HG03378 (cell line): ENCODE results near the gene KRTAP19-4.
"Not testable (repeated sequence)": the region's sequence is repeated elsewhere in the genome, so short reads cannot be mapped to it uniquely, and the experiment has no call there.

Experiments
- ATAC-seq: cut with Tn5 transposase; IDR thresholded peaks from one replicate; pipeline ENCODE4 v1.9.1; 2021; ENCODE audit warnings: mild to moderate bottlenecking, moderate library complexity; ENCODE audit not compliant: unreplicated experiment

KRTAP19-4 gene, protein sequence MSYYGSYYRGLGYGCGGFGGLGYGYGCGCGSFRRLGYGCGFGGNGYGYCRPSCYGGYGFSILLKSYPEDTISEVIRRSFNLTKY

DNA sequence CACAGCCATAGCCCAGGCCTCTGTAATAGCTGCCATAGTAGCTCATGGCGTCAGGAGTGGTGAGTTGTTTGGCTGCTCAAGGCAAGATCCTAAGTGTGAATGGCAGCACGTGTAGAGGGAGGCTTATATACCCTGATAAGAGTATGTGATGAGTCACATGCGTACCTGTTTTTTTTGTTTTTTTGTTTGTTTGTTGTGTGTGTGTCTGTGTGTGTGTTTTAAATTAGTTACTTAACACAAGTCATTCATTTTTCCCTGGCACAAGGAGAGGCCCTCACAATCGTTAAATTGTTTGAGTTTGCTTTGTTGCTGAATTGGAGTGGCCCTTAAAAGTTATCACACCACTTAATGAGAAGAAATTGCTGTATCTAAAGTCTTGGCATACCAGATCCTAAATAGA lies at the start of gene KRTAP19-4:
KRTAP19-4 (minus strand) TSS at position 101 of the 400 bp plus-strand sequence; CDS start at position 46, 55 bp downstream.
- ATAC-seq: no peak

- no peak for ATAC-seq
Measured at GRCh38 chr21:30541764-30542163, 44.8 kb upstream of the KRTAP19-4 start, which contains the start of gene KRTAP19-6. Gene KRTAP19-6, minus strand, starts transcription at chr21:30541864. Its CDS starts 31 bp downstream, at chr21:30541833.

GRCh38 chr21:30518876-30519275 lies 21.9 kb upstream of the KRTAP19-4 start:
- no peak for ATAC-seq

DNA sequence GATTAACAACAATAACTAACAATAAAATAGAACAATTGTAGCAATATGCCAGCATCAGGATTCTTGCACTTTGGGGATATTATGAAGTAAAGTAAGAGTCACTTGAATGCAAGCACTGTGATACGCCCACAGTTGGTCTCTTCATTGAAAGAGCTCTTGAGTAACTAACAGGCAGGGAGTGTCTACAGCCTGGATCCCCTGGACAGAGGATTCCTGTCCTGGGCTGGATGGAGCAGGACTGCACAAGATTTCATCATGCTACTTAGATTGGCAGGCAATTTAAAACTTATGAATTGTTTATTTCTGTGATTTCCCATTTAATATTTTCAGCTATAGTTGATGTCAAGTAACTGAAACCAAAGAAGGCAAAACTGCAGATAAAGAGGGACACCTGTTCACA lies 18.7 kb upstream of the KRTAP19-4 start:
- ATAC-seq: no peak

GRCh38 chr21:30505621-30506205 lies 8.7 kb upstream of the KRTAP19-4 start:
- not testable (repeated sequence) for ATAC-seq

- no peak for ATAC-seq
Measured at GRCh38 chr21:30502041-30502440, 5.1 kb upstream of the KRTAP19-4 start, which contains the start of gene KRTAP19-5. Gene KRTAP19-5, minus strand, starts transcription at chr21:30502141. Its CDS starts 51 bp downstream, at chr21:30502090.

DNA sequence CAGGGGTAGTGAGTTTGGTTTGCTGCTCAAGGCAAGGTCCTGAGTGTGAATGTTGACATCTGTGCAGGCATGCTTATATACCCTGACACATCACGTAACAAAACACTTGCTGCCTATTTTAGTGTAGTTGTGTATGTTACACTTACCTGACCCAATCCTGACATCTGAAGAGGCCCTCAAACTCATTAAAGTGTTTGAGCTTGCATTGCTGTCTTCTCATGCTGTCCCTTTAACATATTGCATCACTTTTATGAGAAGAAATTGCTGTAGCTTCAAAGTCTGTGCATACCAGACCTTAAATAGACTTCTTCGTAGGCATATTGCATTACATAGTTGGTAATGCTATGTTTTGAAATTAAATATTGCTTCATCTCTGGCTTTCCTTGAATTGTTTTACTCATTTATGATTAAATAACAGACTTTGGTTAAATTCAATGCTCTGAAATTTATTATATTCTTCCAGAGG lies 5.0 kb downstream of the KRTAP19-4 start, which contains the start of gene KRTAP19-3:
KRTAP19-3 (minus strand) TSS at position 51 of the 466 bp plus-strand sequence. CDS start 56 bp downstream, outside the sequence.
- no peak for ATAC-seq

DNA sequence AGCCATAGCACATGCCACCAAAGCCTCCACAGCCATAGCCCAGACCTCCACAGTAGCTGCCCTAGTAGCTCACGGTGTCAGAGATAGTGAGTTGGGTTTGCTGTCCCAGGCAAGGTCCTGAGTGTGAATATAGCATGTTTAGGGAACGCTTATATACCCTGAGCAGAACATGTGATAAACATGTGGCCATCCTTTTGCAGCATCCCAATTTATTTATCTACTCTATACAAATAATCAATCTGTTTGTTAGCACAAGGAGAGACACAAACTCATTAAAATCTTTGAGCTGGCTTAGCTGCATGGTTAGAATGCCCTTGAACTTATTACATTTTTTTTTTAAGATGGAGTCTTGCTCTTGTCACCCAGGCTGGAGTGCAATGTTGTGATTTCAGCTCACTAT lies 9.6 kb downstream of the KRTAP19-4 start, which contains the start of gene KRTAP19-2:
KRTAP19-2 (minus strand) TSS at position 101 of the 400 bp plus-strand sequence; CDS start at position 13, 88 bp downstream.
- no peak for ATAC-seq

DNA sequence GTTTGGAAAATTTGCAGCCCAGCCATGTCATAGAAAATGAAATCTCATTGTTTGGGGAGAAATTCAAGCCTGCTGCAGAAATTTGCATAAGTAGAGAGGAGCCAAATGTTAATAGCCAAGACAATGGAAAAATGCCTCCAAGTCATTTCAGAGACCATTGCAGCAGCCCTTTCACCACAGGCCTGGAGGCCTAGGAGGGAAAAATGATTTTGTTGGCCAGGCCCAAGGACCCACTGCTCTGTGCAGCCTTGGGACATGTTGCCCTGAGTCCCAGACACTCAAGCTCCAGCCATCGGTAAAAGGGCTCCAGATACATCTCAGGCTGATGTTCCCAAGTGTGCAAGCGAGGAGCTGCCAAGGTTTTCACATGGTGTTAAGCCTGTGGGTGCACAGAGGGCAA lies 10.8 kb downstream of the KRTAP19-4 start:
- ATAC-seq: no peak

DNA sequence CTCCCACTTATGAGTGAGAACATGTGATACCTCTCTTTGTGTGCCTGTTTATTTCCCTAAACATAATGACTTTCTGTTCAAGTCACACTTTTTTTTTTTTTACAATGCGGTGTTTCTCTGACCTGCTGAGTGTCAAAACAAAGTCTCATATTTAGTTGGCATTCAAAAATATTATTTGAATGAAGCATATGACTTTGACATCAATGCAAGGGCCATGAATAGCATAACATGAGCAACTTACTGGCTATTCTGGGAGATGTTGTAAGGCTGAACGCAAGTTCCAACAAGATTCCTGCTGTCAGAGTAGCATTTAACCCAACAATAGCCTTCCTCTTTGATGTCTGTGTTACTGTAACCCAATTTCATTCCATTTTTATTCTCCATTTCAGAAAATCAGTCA lies 14.8 kb downstream of the KRTAP19-4 start:
- ATAC-seq: no peak

GRCh38 chr21:30480145-30480544 lies 16.8 kb downstream of the KRTAP19-4 start, which contains the start of gene KRTAP19-1:
Gene KRTAP19-1, minus strand, starts transcription at chr21:30480367. Its CDS starts 50 bp downstream, at chr21:30480317.
- ATAC-seq: no peak

DNA sequence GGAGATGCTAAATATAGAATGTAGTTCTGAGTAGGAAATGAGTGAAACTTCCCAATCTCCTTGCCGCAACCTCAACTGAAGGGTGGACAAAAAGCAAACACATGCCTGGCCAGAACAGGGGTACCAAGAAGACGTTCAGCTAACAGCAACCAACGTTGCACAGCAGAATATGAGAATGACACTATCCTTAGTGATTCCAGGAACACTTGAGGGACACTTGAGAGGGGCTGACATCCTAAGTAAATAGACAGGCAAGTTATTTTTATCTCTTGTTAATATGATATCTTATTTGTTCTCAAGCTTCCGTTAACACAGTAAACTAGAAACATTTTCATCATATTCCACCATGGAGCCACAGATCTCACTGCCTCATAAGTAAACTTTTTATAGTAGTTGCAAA lies 17.7 kb downstream of the KRTAP19-4 start:
- ATAC-seq: no peak

- no peak for ATAC-seq
Measured at GRCh38 chr21:30478004-30478403, 19.0 kb downstream of the KRTAP19-4 start.

- no peak for ATAC-seq
Measured at GRCh38 chr21:30468900-30469714, 27.9 kb downstream of the KRTAP19-4 start.

- no peak for ATAC-seq
Measured at GRCh38 chr21:30463713-30464112, 33.3 kb downstream of the KRTAP19-4 start.

- no peak for ATAC-seq
Measured at GRCh38 chr21:30448514-30448913, 48.5 kb downstream of the KRTAP19-4 start.

DNA sequence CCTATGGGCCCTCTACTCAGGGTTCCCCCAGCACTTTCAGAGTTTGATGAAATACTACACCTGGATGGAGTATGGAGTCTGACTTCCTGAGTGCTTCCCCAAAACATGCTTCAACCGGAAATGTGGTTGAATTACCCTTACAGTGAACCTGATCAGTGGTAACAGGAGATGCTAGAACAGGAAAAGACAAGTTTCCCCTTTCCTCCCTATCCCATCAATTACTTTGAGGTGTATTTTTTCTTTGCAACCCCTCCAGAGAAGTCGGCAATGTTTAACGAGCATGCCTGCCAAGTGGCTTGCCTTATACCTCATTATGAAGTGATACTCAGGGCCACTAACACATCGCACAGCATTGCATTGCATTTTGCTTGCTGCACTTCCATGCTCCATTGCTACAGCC lies 49.9 kb downstream of the KRTAP19-4 start:
- no peak for ATAC-seq
